HepG2 (cell line): Measurements from ENCODE around the gene ECSCR. TPM values are rescaled to one million over a fixed set of nuclear protein-coding genes. Genes with fewer than 3 reads are reported as not detected.
A peak's percentile ranks its signal among the peaks of the same experiment; 100 is the strongest.

ENCODE experiments used
- ATAC-seq: fragments of 200-7000 bp; cut with Tn5 transposase; 3 replicates; pipeline ENCODE4 v1.9.1; 2020; ENCODE audit warnings: mild to moderate bottlenecking, moderate library complexity
- BruUV-seq: library from RNA; stranded (reverse); fragments of 400-500 nt; replicated peaks from 2 replicates; lab custom pipeline; 2021; lab: Mats Ljungman, UMichigan
- CTCF ChIA-PET: fragments of 300-600 bp; formaldehyde crosslinking; extraction: SDS; loops from one replicate; lab custom pipeline; 2021; ENCODE audit warnings: low total read pairs, inconsistent platforms, low intra/inter-chr PET ratio; lab: Yijun Ruan, JAX
- POLR2A ChIA-PET: fragments of 350-600 bp; sonication (Branson Sonifier 250); formaldehyde crosslinking; loops from one replicate; lab custom pipeline; 2020; ENCODE audit warnings: antibody characterized with exemption, inconsistent platforms; lab: Yijun Ruan, JAX
- DNase-seq: peaks from one replicate; pipeline ENCODE4 v3.0.0-alpha.2; 2015; ENCODE audit warnings: low spot score
- FAIRE-seq: peaks from 3 replicates; lab custom pipeline; 2011; peaks lifted over from hg19 to GRCh38; lab: Jason Lieb, UNC
- H2AFZ ChIP-seq: one replicate; pipeline ENCODE4 v1.6.1; 2011; ENCODE audit warnings: low read length, inconsistent platforms
- H3K27ac ChIP-seq: fragments of 300-600 bp; 3 replicates; pipeline ENCODE4 v1.8.0; 2011; ENCODE audit warnings: mixed run types, mild to moderate bottlenecking, mixed read lengths, low read length, inconsistent platforms; ENCODE audit not compliant: insufficient read depth; ENCODE audit errors: extremely low read length
- H3K27me3 ChIP-seq, 2 experiments: fragments of 200-600 bp in 1 of 2; 2 replicates in 1 of 2; 3 replicates in 1 of 2; pipeline versions ENCODE4 v1.6.0 to v1.8.0; 2011; ENCODE audit warnings: low read length in 2 of 2, mild to moderate bottlenecking in 2 of 2, moderate library complexity in 2 of 2, inconsistent platforms in 1 of 2; ENCODE audit not compliant: insufficient read depth in 2 of 2, control insufficient read depth in 1 of 2
- H3K36me3 ChIP-seq, 2 experiments: fragments of 200-600 bp in 1 of 2; replicated peaks in 1 of 2; 2 replicates in 1 of 2; 3 replicates in 1 of 2; pipeline versions ENCODE4 v1.5.1 to v1.8.0; 2011; ENCODE audit warnings: low read length in 2 of 2, inconsistent platforms in 1 of 2; ENCODE audit not compliant: insufficient read depth in 2 of 2, control insufficient read depth in 1 of 2
- H3K4me1 ChIP-seq: 2 replicates; pipeline ENCODE4 v1.5.1; 2012; ENCODE audit warnings: low read length, inconsistent platforms; ENCODE audit not compliant: insufficient read depth
- H3K4me2 ChIP-seq: 2 replicates; pipeline ENCODE4 v1.6.0; 2011; ENCODE audit warnings: low read depth, low read length, inconsistent platforms
- H3K4me3 ChIP-seq, 3 experiments: fragments of 200-600 bp in 1 of 3; sonication (generic), shearing (Covaris generic) in 1 of 3; replicated peaks in 1 of 3; 2 replicates each; pipeline ENCODE4 v1.5.1; 2011 to 2016; ENCODE audit warnings: low read length in 3 of 3, inconsistent platforms in 2 of 3, low read depth in 2 of 3, mild to moderate bottlenecking in 2 of 3, control low read depth in 1 of 3, mixed read lengths in 1 of 3; ENCODE audit not compliant: insufficient read depth in 1 of 3
- H3K79me2 ChIP-seq: one replicate; pipeline ENCODE4 v1.6.1; 2011; ENCODE audit warnings: low read length, inconsistent platforms; ENCODE audit not compliant: insufficient read depth
- H3K9ac ChIP-seq: 2 replicates; pipeline ENCODE4 v1.6.0; 2011; ENCODE audit warnings: mild to moderate bottlenecking, low read depth, low read length, inconsistent platforms; ENCODE audit not compliant: insufficient read depth
- H3K9me3 ChIP-seq: 2 replicates; pipeline ENCODE4 v1.5.1; 2012; ENCODE audit warnings: mild to moderate bottlenecking, low read length
- H4K20me1 ChIP-seq: 2 replicates; pipeline ENCODE4 v1.6.0; 2011; ENCODE audit warnings: inconsistent platforms, mild to moderate bottlenecking, low read length, moderate library complexity; ENCODE audit not compliant: insufficient read depth
- ATF7 ChIP-seq, 2 experiments: fragments of 450-650 bp in 1 of 2; sonication (generic) in 1 of 2; formaldehyde crosslinking in 1 of 2; IDR thresholded peaks; 2 replicates each; pipeline versions ENCODE4 v1.4.0 to v1.6.1; 2016 to 2020; ENCODE audit warnings: antibody characterized with exemption in 1 of 2, mild to moderate bottlenecking in 1 of 2, missing genetic modification reagents in 1 of 2
- BHLHE40 ChIP-seq: IDR thresholded peaks from 2 replicates; pipeline ENCODE4 v1.6.1; 2011; ENCODE audit warnings: low read length, improper control_type of control experiment
- GABPA ChIP-seq, 2 experiments: IDR thresholded peaks; 2 replicates each; pipeline ENCODE4 v1.6.1; 2011 to 2016; ENCODE audit warnings: low read depth in 2 of 2, low read length in 1 of 2, missing biosample characterization in 1 of 2, missing genetic modification characterization in 1 of 2
- HNRNPLL ChIP-seq: fragments of 200-400 bp; formaldehyde crosslinking; IDR thresholded peaks from 2 replicates; pipeline ENCODE4 v1.6.1; 2017; ENCODE audit warnings: mild to moderate bottlenecking, low read depth, low read length; ENCODE audit not compliant: poor library complexity, severe bottlenecking
- MNT ChIP-seq: fragments of 450-650 bp; IDR thresholded peaks from 2 replicates; pipeline ENCODE4 v1.6.1; 2016
- PRDM15 ChIP-seq: sonication (generic); formaldehyde crosslinking; IDR thresholded peaks from 2 replicates; pipeline ENCODE4 v1.4.0; 2020; ENCODE audit warnings: missing genetic modification reagents
- REST ChIP-seq, 2 experiments: IDR thresholded peaks; 2 replicates each; pipeline ENCODE4 v1.6.1; 2011 to 2012; ENCODE audit warnings: low read length in 2 of 2, borderline replicate concordance in 1 of 2, low read depth in 1 of 2, mild to moderate bottlenecking in 1 of 2, moderate library complexity in 1 of 2
- SMARCE1 ChIP-seq: fragments of 450-650 bp; IDR thresholded peaks from 2 replicates; pipeline ENCODE4 v1.6.1; 2017; ENCODE audit warnings: borderline replicate concordance
- ZFX ChIP-seq: sonication (generic); formaldehyde crosslinking; IDR thresholded peaks from 2 replicates; pipeline ENCODE4 v1.4.0; 2020; ENCODE audit warnings: mild to moderate bottlenecking, low read depth, missing genetic modification reagents, moderate library complexity
- WGBS: methylation state at CpG from one replicate; pipeline ENCODE4 v1.1.6; 2017; ENCODE audit warnings: low lambda C conversion rate; 5-methylcytosine and 5-hydroxymethylcytosine counted together
- in situ Hi-C: cut with HindIII; loops from 2 replicates; pipeline ENCODE4 v1.10.0; 2017; ENCODE audit warnings: low pct_unique_long_range_greater_than_20kb; ENCODE audit not compliant: extremely low pct_ligation_motif_present
- intact Hi-C: fragments of 100-400 bp; cut with micrococcal nuclease; formaldehyde crosslinking; loops from one replicate; pipeline ENCODE4 v1.10.0; 2022; ENCODE audit not compliant: unreplicated experiment
- polyA plus RNA-seq, 8 experiments: library from polyadenylated mRNA; depleted of rRNA in 3 of 8; stranded (reverse) in 7 of 8; unstranded in 1 of 8; fragments of >200 nt; fragmentation: Illumina TruSeq in 4 of 8; extraction: Trizol in 4 of 8; gene quantifications; 2 replicates each; pipeline versions ENCODE4 v1.2.1 to v1.2.3, GENCODE V29; 2011 to 2016; ENCODE audit warnings: low read depth in 4 of 8, missing spikeins in 1 of 8, mixed read lengths in 1 of 8; ENCODE audit not compliant: insufficient read depth in 1 of 8
- total RNA-seq, 5 experiments: library from RNA; depleted of rRNA; stranded (reverse); fragments of >200 nt; fragmentation: Illumina TruSeq; extraction: Trizol; gene quantifications; 2 replicates each; pipeline ENCODE4 v1.2.3, GENCODE V29; 2016; ENCODE audit warnings: low read depth in 1 of 5

ECSCR gene
- total and polyA plus RNA-seq, 2 of the 13 experiments (the other 11 are each of a cell fraction or from before 2014, with no cell fraction given): 0.18 TPM; not detected in 1

GRCh38 chr5:139488260-139488659 is 25.7 kb upstream of the ECSCR start (continued):
- TF ChIP-seq REST (IDR thresholded peaks at IDR 0.05; ENCODE audit: borderline replicate concordance in 1 of 2, low read depth in 1 of 2, low read length in 2 of 2): no peak
- TF ChIP-seq SMARCE1: no peak

GRCh38 chr5:139486201-139486600 is 23.7 kb upstream of the ECSCR start:
- FAIRE-seq: no peak
- Histone ChIP-seq H3K36me3 (no peaks in the 10 kb centered on the region), H4K20me1 (no peaks in the 10 kb centered on the region), H2AFZ (no peak overlapping the region), H3K4me3 (no peak overlapping the region), H3K27me3 (peaks cover 0 to 3% of the 10 kb centered on the region in 2 experiments; a peak in 2 of 5 replicates), H3K79me2 (no peaks in the 10 kb centered on the region)
- POLR2A ChIA-PET: no interaction called here
- 21% methylated on average over 7 of the region's 7 CpGs for WGBS
- BruUV-seq: no TSS peak
- intact Hi-C loops: no loop called here
- peak; percentile 81 for TF ChIP-seq BHLHE40
- TF ChIP-seq ZFX: 0 out of 2 replicates have a peak, but pooled peaks have one; percentile 16
- TF ChIP-seq ATF7 (IDR thresholded peaks at IDR 0.05): no peak
- no peak for TF ChIP-seq ATF7 (CRISPR knock-in tag; IDR thresholded peaks at IDR 0.05)
- TF ChIP-seq GABPA (IDR thresholded peaks at IDR 0.05; ENCODE audit: low read depth, low read length): 0 out of 2 replicates have a peak, but pooled peaks have one; percentile 8
- no peak for TF ChIP-seq GABPA (CRISPR knock-in tag; IDR thresholded peaks at IDR 0.05; ENCODE audit: low read depth)
- 0 out of 2 replicates have a peak, but pooled peaks have one; percentile 13 for TF ChIP-seq MNT
- TF ChIP-seq PRDM15 (CRISPR knock-in tag): peak; percentile 95
- TF ChIP-seq HNRNPLL: no peak
- TF ChIP-seq, all 625 proteins: peak for 5
- in situ Hi-C loops: no loop called here
- peak; percentile 71 for ATAC-seq
- CTCF ChIA-PET: no interaction called here
- no peaks in the 10 kb centered on the region for H3K9me3 ChIP-seq
- no peak for DNase-seq
- H3K27ac ChIP-seq: no peak overlapping the region
- H3K4me1 ChIP-seq: peaks cover 22% of the 10 kb centered on the region
- no peak overlapping the region; the same call in 1 of the 2 replicates for H3K4me2 ChIP-seq
- no peak overlapping the region for H3K9ac ChIP-seq
